NCI-H2171 treated with DMSO at 0.1 percent for 48 hours (cell line): ENCODE measurements around the gene C2orf66.
A peak's percentile ranks its signal among the peaks of the same experiment; 100 is the strongest.

Experiments
- DNase-seq: peaks from one replicate; lab custom pipeline; 2025; lab: John Stamatoyannopoulos, UW

The C2orf66 gene

GRCh38 chr2:196809260-196809659 is at the start of gene C2orf66:
Gene C2orf66, minus strand, starts transcription at chr2:196809355. Its CDS starts 19 bp downstream, at chr2:196809336.
- DNase-seq = no peak

- no peak for DNase-seq
Observed at GRCh38 chr2:196854629-196855028, 45.5 kb upstream of the C2orf66 start.

GRCh38 chr2:196853301-196854087 is 44.3 kb upstream of the C2orf66 start:
- DNase-seq = no peak

GRCh38 chr2:196851088-196851487 is 41.9 kb upstream of the C2orf66 start:
- no peak for DNase-seq

GRCh38 chr2:196849895-196850294 is 40.7 kb upstream of the C2orf66 start:
- DNase-seq = peak; percentile 21

- DNase-seq = no peak
Observed at GRCh38 chr2:196846295-196846694, 37.1 kb upstream of the C2orf66 start.

GRCh38 chr2:196845371-196845770 is 36.2 kb upstream of the C2orf66 start:
- no peak for DNase-seq

GRCh38 chr2:196840171-196840570 is 31.0 kb upstream of the C2orf66 start:
- DNase-seq = no peak

- DNase-seq = no peak
Observed at GRCh38 chr2:196839574-196839973, 30.4 kb upstream of the C2orf66 start.

GRCh38 chr2:196836440-196836839 is 27.3 kb upstream of the C2orf66 start:
- DNase-seq = no peak

GRCh38 chr2:196830701-196831100 is 21.5 kb upstream of the C2orf66 start:
- no peak for DNase-seq

GRCh38 chr2:196827356-196827755 is 18.2 kb upstream of the C2orf66 start:
- DNase-seq = no peak

GRCh38 chr2:196823750-196824522 is 14.8 kb upstream of the C2orf66 start:
- no peak for DNase-seq

- no peak for DNase-seq
Observed at GRCh38 chr2:196821195-196821594, 12.0 kb upstream of the C2orf66 start.

- peak; percentile 72 for DNase-seq
Observed at GRCh38 chr2:196808083-196808665, 981 bp downstream of the C2orf66 start.

GRCh38 chr2:196804381-196804780 is 4.8 kb downstream of the C2orf66 start:
- no peak for DNase-seq

GRCh38 chr2:196802401-196802800 is 6.8 kb downstream of the C2orf66 start:
- no peak for DNase-seq

- no peak for DNase-seq
Observed at GRCh38 chr2:196801674-196802261, 7.4 kb downstream of the C2orf66 start.

- DNase-seq = peak; percentile 18
Observed at GRCh38 chr2:196798980-196799379, 10.2 kb downstream of the C2orf66 start.

GRCh38 chr2:196792865-196793264 is 16.3 kb downstream of the C2orf66 start:
- DNase-seq = no peak

- no peak for DNase-seq
Observed at GRCh38 chr2:196783431-196784094, 25.6 kb downstream of the C2orf66 start.

- no peak for DNase-seq
Observed at GRCh38 chr2:196767101-196767500, 42.1 kb downstream of the C2orf66 start.
